NCI-H345 (cell line): ENCODE results near the gene USP36.
"Not testable (repeated sequence)": the region's sequence is repeated elsewhere in the genome, so short reads cannot be mapped to it uniquely, and the experiment has no call there.

Source experiments
- DNase-seq: peaks from one replicate; lab custom pipeline; 2025; lab: John Stamatoyannopoulos, UW

USP36 gene

GRCh38 chr17:78870621-78871020, 30.0 kb upstream of the USP36 start:
- DNase-seq, result no peak

GRCh38 chr17:78868391-78868790, 27.8 kb upstream of the USP36 start:
- no peak for DNase-seq

GRCh38 chr17:78867046-78867445, 26.4 kb upstream of the USP36 start:
- DNase-seq, result not testable (repeated sequence)

- peak; percentile 82 for DNase-seq
Observed at GRCh38 chr17:78865682-78866390, 25.2 kb upstream of the USP36 start.

- DNase-seq, result no peak
Observed at GRCh38 chr17:78864117-78864516, 23.5 kb upstream of the USP36 start.

GRCh38 chr17:78862073-78863023, 21.7 kb upstream of the USP36 start:
- no peak for DNase-seq

GRCh38 chr17:78861229-78861628, 20.6 kb upstream of the USP36 start:
- no peak for DNase-seq

GRCh38 chr17:78859051-78859450, 18.4 kb upstream of the USP36 start:
- no peak for DNase-seq

GRCh38 chr17:78857266-78857665, 16.7 kb upstream of the USP36 start:
- DNase-seq, result no peak

- DNase-seq, result no peak
Observed at GRCh38 chr17:78855561-78856165, 15.0 kb upstream of the USP36 start.

GRCh38 chr17:78854508-78854907, 13.9 kb upstream of the USP36 start:
- no peak for DNase-seq

- DNase-seq, result no peak
Observed at GRCh38 chr17:78853926-78854394, 13.3 kb upstream of the USP36 start.

GRCh38 chr17:78852709-78853121, 12.1 kb upstream of the USP36 start:
- no peak for DNase-seq

GRCh38 chr17:78849026-78849425, 8.4 kb upstream of the USP36 start:
- DNase-seq, result no peak

GRCh38 chr17:78847052-78847451, 6.4 kb upstream of the USP36 start:
- DNase-seq, result no peak

- DNase-seq, result no peak
Observed at GRCh38 chr17:78844301-78845005, 3.8 kb upstream of the USP36 start.

- peak; percentile 42 for DNase-seq
Observed at GRCh38 chr17:78842881-78843565, 2.4 kb upstream of the USP36 start.

- DNase-seq, result no peak
Observed at GRCh38 chr17:78840530-78840779, 159 bp downstream of the USP36 start.

GRCh38 chr17:78839762-78840529, 668 bp downstream of the USP36 start:
- no peak for DNase-seq

- no peak for DNase-seq
Observed at GRCh38 chr17:78839235-78839761, 1.3 kb downstream of the USP36 start.

GRCh38 chr17:78838574-78839005, 2.0 kb downstream of the USP36 start:
- DNase-seq, result no peak
